Dedifferentiated amniotic fluid mesenchymal stem cell (primary cell): ENCODE data around the gene RAB6B.

Experiments used
- DNase-seq: peaks from one replicate; pipeline ENCODE4 v3.0.0-alpha.2; 2016; ENCODE audit errors: extremely low spot score

Gene RAB6B

DNA sequence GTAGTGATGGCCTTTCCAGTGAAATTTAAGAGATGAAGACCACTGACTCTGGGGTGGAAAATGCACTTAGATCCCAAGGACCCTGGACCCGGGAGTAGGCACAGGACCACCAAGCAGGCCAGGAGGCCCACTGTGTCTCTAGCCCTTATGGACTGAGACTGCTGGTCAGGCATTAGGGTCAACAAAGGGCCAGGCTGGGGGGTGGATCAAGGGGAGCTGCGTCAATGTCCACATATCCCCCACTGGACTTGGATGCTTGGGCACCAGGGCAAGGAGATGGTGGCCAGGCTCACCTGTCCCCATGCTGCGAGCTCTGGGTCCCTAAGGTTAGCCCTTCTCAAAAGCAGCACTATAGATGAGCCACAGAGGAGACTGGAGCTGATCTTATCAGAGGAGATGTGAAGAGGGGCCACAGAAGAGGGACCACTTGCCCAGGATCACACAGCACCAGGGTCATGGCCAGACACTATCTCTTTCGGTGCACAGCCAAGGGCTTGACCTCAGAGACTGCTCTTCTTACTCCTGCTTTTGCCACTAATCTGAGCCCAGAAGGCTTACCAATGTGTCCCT, 14.7 kb downstream of the RAB6B start:
- DNase-seq: no peak

DNA sequence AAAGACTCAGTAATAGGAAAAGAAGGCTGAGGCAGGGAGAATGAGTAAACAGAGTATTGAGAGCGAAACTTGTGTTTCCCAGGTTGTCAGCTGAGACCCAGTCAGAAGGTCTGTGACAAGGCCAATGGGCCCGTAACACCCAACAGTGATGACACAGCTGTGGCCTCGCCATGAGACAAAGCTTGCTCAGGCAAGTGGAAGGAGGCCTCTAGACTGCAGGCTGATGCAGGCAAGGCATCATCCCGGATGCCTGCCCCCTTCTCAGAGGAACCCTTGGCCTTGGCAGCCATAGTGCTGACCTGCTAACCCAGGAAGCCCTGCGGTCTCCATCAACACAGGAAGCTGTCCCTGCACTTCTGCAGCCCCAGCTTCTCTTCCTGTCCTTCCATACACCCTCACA, 15.4 kb downstream of the RAB6B start:
- DNase-seq: no peak

DNA sequence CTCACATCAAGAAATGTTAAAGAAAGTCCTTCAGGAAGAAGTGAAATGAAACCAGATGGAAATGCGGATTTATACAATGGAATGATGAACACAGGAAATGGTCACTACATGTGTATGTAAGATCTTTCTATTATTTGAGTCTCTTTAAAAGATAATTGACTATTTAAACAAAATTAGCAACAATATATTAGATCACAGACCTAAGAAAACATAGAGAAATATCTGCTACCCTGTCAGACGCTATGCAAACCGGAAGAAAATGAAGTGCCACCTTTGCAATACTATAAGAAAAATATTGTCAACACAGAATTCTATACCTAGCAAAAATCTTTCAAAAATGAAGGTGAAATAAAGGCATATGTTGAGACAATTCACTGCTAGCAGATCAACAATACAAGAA, 17.2 kb downstream of the RAB6B start:
- DNase-seq: no peak

DNA sequence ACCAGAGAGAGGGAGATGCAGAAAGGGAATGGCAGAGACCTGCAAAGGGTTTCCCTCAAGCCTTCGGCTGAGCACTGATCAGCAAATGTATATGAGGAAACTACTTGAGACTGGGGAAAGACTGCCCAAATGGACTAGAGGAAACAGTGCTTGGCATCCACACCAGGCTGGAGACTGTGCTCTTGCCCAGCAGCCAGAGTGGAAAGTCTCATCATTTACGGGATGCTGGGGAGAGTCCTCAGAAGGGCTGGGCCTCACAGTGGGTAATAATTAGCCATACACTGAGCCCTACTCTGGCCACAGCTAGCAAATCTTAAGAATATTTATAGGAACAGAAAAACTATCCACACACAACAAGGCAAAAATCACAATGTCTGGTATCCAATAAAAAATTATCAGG, 18.5 kb downstream of the RAB6B start:
- no peak for DNase-seq

DNA sequence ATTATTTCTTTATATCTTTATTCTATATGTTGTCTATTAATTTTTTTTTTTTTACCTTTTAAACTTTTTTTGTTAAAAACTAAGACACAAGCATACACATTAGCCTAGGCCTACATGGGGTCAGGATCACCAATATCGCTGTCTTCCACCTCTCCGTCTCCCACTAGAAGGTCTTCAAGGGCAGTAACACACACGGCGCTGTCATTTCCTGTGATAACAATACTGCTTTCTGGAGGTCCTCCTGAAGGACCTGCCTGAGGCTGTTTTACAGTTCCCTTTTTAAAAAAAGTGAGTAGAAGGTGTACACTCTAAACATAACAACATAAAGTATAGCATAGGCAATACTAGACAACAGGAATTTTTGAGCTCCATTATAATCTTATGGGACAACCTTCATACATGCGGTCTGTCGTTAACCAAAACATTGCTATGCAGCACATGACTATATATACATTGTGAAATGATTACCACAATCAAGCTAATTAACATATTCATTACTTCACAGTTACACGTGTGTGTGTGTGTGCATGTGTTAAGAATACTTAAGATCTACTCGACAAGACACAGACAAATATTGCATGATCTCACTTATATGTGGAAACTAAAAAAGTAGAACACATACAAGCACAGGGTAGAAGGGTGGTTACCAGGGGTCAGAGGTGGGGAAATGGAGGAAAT, 20.8 kb downstream of the RAB6B start:
- DNase-seq: no peak

DNA sequence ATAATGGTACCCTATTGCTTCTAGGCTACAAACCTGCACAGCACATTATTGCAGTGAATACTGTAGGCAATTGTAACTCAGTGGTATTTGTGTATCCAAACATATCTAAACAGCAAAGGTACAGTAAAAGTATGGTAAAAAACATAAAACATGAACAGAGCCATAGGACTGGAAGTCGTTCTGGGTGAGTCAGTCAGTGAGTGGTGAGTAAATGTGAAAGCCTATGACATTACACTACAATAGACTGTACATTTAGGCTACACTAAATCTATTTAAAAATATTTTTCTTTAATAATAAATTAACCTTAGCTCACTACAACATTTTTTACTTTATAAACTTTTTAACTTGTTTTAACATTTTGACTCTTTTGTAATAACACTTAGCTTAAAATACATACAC, 21.3 kb downstream of the RAB6B start:
- DNase-seq: no peak

DNA sequence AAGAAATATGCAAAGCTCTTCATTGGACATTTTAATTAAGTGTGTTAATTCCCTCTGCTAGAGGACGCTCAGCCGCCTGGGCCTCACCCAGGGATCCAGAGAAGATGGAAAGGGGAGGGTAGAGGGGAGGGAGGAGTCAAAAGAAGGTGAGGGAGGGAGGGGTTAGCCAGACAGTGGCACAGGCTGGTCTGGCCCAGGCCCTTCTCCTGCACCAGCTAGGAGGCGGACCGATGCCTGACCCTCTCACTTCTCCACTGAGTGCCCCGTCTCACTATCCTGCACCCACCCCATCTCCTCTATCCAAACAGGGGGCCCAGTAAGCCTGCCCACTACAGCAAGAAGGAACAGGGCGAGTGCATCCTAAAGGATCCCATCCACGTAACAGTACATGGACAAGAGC, 22.9 kb downstream of the RAB6B start:
- DNase-seq: no peak

DNA sequence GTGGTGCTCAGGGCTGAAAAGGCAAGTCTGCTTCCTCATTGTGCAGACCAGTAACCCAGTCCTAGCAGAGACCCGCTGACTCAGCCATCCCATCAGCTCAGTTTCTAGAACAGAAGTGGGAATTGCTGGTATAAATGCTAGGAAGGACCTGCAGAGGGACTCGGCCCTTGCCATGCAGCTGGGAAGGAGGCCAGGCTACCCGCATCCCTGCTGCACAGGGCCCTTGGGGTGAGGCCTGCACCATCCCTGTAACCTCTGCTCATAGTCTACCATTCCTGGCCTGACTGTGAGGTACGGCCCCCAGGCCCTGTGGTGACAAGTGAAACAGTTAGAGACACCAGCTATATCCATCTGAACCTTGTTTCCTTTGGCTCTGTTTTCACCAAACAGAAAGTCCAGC, 23.5 kb downstream of the RAB6B start:
- DNase-seq: no peak

DNA sequence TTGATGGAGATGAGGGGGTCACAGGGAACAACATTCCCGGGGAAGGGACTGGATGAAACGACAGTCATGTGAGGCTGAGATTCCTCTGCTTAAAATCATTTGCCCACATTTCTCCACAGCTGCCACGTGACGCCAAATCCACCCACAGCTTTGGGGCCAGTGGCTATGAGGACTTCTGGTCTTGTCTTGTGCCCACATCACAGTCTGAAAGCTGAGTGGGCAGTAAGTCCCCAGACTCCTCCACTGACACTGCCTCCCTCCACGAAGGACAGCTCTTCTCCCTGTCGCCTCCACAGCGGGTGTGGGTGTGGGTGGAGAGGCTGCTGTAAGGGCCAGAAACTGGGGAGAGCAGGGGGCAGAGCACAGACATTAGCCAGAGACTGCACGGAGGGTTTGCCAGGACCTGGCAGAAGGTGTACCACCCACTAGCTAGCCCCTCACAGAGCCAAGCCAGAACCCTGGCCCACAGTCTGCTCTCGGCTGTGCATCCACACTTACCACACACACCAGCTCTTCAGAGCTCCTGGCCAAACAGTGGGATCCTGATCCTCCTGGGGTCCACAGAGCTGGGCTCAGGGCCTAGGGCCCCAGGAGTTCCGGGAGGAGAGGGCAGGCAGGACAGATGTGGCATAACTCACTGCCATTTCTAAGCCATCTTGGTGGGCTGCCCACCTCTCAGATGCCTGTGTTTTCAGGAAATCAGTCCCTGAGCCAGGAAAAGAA, 24.2 kb downstream of the RAB6B start:
- no peak for DNase-seq

DNA sequence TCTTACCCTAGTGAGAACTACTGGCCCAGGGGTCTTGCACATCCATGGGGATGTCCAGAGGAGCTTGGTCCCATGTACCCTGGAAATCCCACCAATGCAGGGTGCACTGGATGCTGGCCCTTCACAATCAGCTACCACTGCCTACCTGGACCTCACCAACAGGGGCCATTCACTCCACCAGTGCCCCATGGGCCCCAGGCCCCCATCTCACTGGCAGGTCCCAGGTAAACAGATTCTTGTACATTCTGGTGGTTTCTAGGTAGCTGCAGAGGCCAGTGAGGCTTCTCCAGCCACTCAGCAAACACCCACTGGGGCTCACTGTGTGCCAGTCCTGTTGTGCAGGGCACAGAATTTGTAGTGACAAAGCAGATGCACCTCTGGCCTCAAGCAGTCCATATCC, 24.9 kb downstream of the RAB6B start:
- DNase-seq: no peak

DNA sequence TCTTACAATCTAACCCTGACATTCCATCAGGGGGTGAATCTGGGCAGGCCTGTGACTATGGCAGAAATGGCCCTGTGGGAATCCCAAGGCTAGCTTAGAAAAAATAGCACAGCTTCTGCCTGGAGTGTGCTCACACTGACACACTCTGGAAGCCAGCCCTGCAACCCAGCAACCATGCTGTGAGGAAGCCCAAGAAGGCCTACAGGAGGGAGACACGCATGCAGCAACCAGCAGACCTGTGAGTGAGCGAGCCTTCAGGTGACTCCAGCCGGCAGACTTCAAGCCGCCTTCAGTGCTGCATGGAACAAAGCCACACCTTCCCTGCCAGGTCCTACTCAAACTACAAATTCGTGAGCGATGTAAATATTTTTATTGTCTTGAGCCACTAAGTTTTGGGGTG, 26.1 kb downstream of the RAB6B start:
- no peak for DNase-seq

DNA sequence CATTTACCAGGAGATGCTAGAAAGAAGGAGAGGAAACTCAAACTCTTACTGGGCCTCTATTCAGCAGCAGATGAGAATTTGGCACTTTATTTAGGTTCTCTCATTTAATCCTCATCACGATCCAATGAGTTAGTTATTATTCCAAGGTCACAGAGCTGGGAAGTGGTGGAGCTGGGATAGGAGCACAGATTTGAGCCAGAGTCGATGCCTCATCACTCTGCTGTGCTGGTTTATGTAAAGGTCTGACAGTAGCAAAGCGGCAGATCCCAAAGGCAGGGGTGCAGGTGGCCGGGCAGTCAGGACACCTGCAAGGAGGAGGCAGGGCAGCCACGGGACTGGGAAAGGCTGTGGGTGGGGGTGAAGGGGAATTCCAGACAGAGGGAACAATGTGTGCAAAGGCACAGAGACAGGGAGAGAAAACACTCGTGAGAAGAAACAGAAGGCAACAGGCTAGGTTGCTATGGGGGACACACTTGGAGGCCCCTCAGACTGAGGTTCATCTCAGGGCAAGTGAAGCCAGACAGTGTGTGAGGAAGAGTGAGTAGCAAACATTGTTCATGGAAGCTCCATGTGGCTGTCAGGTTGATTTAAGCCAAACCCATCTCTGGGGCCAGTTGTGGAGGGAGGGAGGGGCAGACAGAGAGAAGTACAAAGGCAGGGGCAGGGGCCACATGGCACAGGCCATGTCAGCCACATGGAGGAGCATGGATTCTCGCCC, 26.8 kb downstream of the RAB6B start:
- DNase-seq: no peak

DNA sequence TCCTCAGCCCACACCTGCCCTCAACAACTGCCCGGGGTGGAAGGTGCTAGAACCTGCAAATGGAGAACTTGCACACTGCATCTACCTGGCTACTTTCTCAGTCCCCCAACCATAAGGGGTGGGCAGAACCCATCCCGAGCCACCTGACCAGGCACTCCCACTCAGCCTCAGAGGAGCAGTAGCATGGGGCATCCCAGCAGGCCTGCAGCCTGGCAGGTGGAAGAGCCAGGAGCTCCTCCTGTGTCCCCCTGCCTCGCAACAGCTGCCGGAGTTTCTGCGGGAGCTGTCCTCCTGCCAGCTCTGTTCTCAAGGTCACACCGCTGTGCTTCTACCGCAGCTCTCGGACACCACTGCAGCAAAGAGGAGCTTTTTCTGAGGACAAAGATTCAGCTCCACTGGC, 27.5 kb downstream of the RAB6B start:
- no peak for DNase-seq

DNA sequence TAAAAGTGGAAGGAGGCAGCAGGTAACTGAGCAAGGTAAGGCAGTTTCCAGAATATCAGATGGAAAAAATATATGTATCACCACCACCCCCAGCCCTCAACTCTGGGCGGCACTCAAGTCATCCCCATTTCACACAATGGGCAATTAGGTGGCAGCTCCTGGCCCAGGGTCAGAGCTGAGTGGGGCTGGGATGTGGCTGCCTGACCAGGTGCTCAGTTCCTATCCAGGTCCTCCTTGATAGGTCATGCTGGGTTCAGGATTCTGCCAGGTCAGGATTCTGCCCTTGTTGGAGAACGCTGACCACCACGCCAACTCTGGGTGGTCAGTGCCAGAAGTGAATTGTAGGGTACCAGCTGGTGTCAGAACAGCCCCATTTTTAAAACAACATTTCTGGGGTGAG, 29.5 kb downstream of the RAB6B start:
- no peak for DNase-seq

DNA sequence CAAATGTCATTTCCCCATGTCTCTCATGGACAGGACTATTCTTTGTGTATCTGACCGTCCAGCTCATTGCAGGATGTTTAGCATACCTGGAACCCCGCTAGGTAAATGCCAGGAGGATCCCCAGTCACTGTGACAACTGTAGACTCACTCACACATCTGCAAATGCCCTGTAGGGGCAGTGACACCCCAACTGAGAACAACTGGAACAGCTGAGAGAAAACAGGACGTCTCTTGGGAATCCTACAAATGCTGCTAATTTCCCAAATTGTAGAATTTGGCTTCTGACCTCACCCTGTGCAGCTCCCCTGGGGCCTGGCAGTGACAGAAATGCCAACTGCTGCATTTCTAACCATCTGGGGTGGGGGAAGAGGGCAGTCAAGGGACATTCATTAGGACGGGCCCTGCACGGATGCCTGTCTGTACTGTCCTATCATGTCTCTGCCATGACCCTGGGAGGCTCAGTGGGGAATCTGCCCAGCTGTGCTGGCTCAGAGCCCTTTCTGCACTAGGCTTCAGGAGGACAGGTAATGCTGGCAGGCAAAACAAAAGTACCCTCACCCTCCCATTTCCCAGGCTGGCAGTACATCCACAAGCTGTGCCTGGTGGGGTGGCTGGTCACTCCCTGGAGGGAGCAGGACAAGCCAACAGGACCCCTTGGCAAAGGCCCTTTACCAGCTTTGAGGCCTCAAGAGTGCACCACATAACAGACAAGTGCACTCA, 30.4 kb downstream of the RAB6B start:
- DNase-seq: no peak

DNA sequence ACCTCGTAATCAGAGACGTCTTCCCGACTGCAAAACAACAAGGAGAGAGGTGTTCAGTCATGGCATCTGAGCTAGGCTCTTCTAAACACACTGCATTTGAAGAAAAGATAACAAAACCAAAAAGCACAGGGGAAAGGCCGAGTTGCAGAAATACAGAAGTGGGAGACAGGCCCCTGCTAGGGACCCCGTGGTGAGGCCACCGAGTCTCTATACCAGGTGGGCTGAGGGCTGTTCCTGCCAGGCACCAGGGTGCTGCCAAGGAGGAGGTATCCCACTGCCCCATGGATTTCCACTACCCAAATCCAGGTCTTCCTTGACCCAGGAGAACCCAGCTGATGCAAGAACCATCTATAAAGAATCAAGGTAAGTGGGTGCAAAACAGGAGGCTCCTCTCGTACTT, 31.1 kb downstream of the RAB6B start:
- no peak for DNase-seq

DNA sequence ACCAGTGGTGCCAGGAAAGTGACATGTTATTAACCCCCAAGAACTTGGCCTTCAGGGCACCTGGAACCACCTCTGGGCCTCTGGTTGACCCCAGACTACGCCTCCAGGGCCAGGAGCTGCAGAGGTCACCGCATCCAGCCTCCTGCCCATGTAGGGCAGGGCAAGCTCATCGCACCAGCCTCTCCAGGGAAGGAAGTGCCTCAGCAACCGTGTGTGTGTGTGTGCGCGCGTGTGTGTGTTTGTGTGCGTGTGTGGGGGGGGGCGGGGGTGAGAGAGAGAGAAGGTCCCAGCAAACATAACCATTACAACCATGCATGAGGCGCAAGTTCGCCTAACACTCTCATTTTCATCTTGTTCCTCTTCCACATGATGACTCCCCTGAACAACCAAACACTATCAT, 31.8 kb downstream of the RAB6B start:
- no peak for DNase-seq

DNA sequence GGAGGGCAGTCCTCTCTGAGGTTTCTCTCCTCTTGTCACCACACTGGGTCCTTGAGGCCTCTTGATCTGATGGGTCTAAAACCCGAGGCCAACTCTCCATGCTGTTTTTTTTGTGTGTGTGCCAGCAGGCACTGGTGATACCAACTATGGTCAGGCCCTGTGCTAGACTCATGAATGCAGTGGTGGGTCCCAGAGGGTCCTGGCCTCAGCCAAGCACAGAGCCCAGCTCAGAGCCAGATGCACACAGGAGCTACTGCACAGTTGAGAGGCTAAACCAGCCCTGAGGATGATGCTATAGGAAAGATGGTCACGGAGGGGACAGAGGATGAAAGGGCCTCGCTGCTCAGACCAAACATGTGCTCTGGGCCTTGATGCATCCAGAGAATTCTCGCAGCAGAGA, 33.5 kb downstream of the RAB6B start:
- DNase-seq: no peak

DNA sequence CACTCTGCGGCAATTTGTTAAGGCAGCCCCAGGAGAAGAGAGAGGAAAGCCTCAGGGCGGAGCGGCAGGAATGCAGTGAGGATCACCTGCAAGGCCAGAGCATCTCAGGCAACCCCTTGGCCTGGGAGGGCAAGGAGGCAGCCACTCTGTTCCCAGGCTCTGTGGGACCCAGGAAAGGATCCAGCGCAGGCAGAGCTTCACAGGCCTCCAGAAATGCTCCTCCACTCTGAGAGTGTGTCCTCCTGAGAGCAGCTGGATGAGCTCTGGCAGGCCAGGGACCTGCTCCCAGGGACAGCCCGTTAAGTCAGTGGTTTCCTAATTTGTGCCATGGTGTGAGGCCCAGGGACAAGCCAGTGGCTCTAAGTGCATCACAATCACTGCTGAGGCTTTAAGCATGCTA, 35.2 kb downstream of the RAB6B start:
- DNase-seq: no peak

DNA sequence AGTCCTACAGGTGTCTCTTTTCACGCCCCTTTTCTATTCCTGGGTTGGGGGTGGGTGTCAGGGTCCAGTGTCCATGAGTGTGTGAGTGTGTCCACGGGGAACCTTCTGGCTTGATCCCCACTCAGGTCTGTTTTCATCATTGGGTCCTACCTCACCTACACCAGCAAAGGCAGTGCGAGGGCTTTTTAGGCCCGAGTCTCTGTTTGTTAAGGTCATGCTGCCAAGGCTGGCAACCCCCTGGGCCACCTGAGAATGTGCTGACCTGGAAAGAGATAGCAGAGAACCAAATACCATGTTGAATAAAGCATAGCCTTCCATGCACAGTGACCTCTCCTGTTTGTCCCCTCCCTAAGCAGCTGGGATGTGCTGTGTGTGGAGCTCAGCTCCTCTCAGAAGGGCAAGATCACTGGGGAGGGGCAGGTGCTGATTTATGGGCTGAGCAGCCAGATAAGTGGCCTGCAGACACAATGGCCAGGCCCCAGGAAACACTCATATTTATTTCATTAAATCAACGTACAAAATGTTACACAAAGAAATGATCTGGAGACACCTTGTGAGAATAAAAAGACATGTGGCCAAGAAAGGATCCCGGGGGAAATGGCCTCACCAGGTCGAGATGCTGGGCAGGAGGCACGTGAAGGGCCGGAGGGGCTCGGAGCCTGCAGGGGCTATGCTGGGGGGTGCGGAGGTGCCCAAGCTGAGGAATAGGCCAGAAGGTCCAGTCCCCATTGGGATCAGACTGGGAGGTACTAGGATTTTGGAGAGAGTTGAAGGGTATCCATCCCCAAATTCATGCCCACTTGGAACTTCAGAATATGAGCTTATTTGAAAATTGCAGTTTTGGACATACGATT, 36.1 kb downstream of the RAB6B start:
- no peak for DNase-seq

DNA sequence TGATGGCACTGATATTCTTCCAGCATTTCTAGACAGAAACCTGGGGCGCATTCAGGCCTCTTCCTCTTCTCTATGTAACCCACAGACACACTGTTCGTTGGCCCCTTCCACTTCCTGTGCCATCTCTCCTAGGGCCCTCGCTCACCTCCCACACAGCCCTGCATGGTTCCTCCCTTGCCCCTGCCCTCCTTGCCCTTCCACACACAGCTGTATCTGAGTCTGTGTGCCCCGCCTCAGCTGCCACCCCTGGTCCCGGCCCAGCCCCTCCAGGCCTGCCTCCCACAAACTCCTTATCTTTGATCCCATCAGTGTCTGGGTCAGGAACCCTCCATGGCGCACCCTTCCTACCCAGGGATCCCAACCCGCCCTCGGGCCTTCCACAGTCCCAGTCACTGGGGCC, 37.9 kb downstream of the RAB6B start:
- DNase-seq: no peak
